Measurements from ENCODE around the gene H2BK1.
A peak's percentile ranks its signal among the peaks of the same experiment; 100 is the strongest.

Gene H2BK1

DNA sequence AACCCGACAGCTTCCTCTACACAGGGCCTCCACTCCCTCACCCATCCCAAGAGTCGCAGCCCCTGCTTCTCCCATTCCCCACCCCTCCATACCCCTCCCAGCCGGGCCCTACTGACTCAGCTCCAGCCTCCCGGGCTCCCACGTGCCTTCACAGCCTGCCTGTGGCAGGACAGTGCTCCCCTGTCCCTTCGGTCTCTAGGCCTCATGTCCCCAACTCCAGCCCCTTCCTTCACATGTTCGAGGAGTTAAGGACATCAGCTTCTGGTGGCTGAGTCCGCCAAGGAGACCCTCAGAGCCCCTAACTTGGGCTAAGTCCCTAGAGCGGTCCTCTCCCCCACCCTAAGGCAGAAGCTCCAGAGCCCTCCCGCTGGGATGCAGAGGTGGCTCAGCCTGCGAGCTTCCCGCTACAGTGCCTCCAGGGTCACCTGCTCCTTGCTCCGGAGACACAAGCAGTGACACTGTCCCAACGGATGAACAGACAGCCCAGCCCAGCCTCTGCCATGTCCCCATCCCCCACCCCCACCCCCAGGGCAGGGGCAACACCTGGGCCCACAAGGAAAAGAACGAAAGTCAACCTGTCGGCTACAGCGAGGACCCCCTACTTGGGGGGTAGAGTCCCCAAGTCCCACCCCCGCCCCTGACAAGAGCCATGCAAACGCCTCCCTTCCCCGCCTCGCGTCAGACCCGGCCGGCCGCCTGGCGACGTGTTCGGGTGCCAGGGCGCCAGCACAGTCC is 37.5 kb upstream of the H2BK1 start:
- TF ChIP-seq, protein P1, sequence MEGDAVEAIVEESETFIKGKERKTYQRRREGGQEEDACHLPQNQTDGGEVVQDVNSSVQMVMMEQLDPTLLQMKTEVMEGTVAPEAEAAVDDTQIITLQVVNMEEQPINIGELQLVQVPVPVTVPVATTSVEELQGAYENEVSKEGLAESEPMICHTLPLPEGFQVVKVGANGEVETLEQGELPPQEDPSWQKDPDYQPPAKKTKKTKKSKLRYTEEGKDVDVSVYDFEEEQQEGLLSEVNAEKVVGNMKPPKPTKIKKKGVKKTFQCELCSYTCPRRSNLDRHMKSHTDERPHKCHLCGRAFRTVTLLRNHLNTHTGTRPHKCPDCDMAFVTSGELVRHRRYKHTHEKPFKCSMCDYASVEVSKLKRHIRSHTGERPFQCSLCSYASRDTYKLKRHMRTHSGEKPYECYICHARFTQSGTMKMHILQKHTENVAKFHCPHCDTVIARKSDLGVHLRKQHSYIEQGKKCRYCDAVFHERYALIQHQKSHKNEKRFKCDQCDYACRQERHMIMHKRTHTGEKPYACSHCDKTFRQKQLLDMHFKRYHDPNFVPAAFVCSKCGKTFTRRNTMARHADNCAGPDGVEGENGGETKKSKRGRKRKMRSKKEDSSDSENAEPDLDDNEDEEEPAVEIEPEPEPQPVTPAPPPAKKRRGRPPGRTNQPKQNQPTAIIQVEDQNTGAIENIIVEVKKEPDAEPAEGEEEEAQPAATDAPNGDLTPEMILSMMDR (IDR thresholded peaks at IDR 0.05) = no peak

DNA sequence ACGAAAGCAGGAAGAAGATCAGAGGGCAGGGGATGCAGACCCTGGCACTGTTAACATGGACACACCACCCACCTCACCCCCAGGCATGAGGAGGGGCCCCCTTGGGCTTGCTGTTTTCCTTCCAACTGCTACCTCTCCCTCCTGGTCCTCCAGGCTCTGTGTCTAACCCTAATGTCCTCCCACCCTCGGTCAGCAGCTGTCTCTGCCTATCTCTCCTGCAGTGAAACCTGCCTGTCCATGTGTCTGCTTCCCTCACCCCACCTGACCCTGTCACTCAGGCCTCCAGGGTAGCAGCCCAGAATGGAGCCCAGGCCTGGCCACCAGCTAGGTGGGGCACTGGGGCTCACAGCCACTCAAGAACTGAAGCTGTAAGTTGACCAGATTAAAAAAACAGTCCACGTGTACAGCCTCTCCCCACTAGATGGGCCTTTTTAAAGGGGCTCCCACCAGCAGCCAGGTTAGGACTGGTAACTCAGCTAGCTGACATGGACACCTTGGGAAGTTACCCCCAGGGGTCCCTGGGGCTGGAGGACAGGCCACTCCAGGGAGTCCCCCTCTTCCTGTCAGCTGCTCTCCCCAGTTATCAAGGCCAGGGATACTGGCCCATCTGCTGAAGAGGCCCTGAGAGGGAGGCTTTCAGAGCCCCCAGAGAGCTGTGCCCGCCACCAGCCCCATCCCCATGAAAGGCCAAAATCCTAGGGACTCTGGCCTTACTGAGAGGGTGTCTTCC is 36.7 kb upstream of the H2BK1 start:
- TF ChIP-seq, protein P1 (IDR thresholded peaks at IDR 0.05) = no peak

DNA sequence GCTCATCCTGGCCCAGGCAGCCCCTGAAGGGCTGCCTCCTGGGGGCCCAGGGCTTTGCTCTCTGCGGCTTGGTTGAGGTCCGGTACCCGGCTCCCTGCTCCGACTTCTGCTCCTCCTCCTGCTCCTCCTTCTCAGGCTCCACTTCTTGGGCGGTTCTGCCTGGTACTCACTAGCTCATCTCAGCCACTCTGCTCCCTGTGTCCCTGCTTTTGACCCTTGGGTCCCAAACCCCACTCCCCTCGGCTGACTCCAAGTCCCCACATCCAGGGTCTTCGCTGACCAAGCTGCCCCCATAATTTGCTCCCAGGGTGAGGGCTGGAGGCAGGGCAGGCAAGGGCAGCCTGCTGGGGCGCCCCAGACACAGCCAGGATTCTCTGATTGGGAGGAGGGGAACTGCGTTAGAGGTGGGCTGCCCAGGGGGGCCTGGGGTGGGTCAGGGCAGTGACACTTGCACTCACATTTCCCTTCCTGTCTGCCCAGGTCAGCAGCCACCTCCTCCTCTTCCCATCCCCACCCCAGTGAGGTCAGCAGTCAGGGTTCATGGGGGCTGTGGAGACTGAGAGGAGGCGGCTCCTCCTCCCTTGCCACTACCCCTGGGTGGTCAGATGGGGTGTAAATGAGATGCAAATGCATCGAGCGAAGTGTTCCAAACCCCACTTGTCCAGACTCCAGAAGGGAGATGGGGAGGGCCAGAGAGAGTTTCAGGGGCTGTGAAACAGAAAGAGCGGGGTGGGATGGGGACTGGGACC is 36.0 kb upstream of the H2BK1 start:
- TF ChIP-seq, protein P1 (IDR thresholded peaks at IDR 0.05) = no peak

DNA sequence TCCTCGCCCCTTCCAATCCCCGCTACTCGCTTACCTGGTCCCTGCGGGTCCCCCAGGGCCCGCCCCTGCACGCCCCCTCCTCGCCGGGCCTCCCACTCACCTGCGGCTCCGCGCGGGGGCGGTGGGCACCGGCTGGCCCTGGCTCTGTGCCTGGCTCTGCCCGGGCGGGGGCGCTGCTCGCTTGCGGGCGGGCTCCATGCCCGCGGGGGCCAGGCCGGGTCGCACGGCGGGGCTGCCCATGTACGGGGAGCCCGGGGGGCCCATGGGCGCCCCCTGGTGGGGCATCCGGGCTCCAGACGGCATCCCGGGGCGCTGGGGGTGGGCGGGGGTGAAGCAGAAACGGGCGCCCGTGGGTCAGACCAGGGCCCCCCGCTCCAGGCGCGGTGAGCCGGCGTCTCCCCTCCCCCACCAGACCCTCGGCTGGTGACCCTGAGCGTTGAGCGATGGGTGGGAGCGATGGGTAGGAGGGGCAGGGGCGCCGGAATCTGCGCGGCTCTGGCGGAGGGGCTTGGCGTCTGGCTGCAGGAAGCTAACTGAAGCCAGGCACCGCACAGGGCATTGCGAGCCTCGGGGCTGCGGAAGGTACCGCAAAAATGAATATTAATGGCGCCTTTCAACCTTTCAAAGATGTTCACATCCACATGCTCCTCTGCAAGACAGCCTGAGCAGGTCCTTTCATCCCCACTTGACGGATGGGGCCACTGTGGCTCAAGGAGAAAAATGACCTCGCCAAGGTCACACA is 35.2 kb upstream of the H2BK1 start:
- TF ChIP-seq, protein P1 (IDR thresholded peaks at IDR 0.05) = peak; percentile 64

DNA sequence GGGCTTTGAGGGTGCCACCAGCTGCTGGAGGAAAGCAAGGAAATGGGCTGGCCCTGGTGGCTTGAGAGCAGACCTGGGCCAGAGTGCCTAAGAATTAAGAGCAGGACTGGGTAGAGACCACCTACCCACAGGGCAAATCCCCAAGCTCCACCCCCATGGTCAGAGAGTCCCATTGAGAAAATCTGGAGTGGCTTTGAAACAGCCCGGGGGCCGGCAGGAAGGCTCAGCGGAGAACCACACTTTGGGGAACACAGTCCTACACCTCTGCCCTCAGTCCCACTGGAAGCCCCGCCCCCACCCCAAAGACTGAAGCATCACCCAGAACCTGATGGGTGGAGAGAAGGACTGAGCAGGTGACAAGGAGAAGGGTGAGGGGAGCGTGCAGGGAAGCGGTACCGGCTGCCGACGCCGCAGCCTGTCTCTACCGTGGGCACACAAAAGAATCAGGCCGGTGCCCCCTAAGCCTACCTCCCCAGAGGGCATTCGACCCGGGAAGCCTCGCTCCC is 34.6 kb upstream of the H2BK1 start:
- TF ChIP-seq, protein P1 (IDR thresholded peaks at IDR 0.05) = no peak

DNA sequence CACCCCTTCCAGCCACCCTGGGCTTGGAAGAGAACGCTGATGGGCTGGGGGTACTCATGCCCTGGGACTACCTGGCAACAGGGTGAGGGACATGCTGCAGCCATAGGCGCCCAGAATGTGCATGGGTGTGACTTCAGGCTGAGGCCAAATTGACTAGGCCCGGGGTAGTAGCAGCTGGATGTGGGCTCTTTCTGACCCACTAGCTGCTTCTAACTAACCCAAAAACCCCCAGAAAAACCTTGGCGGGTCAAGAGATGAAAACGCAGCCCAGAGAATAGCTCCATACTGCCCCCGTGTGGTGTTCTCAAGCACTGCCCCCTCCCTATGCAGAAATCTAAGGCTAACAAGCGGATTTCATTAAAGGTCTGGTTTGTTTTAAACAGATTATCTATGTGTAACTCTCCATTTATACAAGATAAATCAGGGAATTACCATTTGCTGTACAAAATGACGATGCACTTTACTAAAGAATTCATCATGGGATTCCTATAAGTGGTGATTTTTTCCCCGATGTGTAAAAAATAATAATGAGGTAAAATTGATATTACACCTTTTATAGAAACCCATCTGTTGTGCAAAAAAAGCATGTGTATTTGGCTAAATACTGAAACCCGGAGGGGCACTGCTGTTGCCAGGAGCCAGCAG is 34.0 kb upstream of the H2BK1 start:
- TF ChIP-seq, protein P1 (IDR thresholded peaks at IDR 0.05) = peak; percentile 92
